BJ (cell line): Measurements from ENCODE around the gene OR2M2. TPM values are rescaled to one million over a fixed set of nuclear protein-coding genes. Genes with fewer than 3 reads are reported as not detected.

Source experiments
- CTCF ChIA-PET: fragments of 350-600 bp; formaldehyde crosslinking; extraction: SDS; loops from one replicate; lab custom pipeline; 2021; ENCODE audit warnings: antibody characterized with exemption, inconsistent platforms; lab: Yijun Ruan, JAX
- POLR2A ChIA-PET: fragments of 300-600 bp; sonication (Branson Sonifier 250); formaldehyde crosslinking; extraction: SDS; loops from one replicate; lab custom pipeline; 2021; ENCODE audit warnings: antibody characterized with exemption; lab: Charles Lee
- DNase-seq: peaks from one replicate; pipeline ENCODE4 v3.0.0-alpha.2; 2011; ENCODE audit warnings: low read depth
- H3K27me3 ChIP-seq: 2 replicates; pipeline ENCODE4 v1.6.0; 2011; ENCODE audit warnings: low read length; ENCODE audit not compliant: control insufficient read depth, insufficient read depth
- H3K36me3 ChIP-seq: 2 replicates; pipeline ENCODE4 v1.5.1; 2011; ENCODE audit warnings: low read length; ENCODE audit not compliant: control insufficient read depth, insufficient read depth
- H3K4me3 ChIP-seq: 2 replicates; pipeline ENCODE4 v1.5.1; 2011; ENCODE audit warnings: low read depth, mild to moderate bottlenecking, control low read depth, low read length
- CTCF ChIP-seq: IDR thresholded peaks from 2 replicates; pipeline ENCODE4 v1.5.1; 2011; ENCODE audit warnings: low read depth, mild to moderate bottlenecking, control low read depth, inconsistent platforms, low read length, moderate library complexity; ENCODE audit not compliant: insufficient read depth
- polyA plus RNA-seq: library from polyadenylated mRNA; depleted of rRNA; stranded (reverse); fragments of >200 nt; gene quantifications from 2 replicates; pipeline ENCODE4 v1.2.3, GENCODE V29; 2011

Gene OR2M2
- polyA plus RNA-seq, 1 experiment, result not detected

DNA sequence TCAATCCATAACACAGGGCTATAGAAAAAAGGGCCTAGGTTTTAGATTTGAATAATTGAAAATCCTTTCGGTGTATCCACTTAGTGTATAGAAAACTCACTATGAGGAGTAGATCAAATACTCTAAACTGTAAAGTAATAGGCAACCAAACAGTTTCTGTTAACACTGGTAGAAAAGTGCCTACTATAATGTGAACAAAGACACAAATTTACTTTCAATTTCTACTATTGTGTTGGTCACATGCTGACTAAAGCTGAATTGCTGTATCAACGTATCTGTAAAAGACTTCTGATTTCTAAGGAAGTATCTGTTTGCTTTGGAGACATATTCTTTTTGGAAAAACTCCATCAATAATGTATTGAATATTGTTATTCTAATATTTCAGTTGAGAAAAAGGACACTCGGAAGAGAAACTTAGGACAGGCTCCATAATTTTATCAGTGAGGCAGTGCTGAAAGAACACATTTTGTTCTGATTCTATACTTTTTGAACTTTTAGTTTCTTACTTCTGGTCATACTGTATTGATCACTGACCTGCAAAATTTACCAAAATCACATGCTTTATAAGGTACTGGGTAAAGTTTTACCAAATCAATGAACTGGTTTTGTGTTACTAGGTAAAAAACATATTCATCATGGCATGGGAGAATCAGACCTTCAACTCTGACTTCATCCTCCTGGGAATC lies 30.0 kb upstream of the OR2M2 start, which contains the start of gene OR2M5:
Gene OR2M5, plus strand, starts transcription at position 636 of the 686 bp plus-strand sequence. Its CDS starts 0 bp downstream, at position 636.
- ChIA-PET CTCF (no interaction called here), POLR2A (no interaction called here)
- Histone ChIP-seq H3K36me3 (no peaks in the 10 kb centered on the region), H3K4me3 (no peak within 1 kb of the TSS), H3K27me3 (no peaks in the 10 kb centered on the region)
- no peak for TF ChIP-seq CTCF
- no peak for DNase-seq

DNA sequence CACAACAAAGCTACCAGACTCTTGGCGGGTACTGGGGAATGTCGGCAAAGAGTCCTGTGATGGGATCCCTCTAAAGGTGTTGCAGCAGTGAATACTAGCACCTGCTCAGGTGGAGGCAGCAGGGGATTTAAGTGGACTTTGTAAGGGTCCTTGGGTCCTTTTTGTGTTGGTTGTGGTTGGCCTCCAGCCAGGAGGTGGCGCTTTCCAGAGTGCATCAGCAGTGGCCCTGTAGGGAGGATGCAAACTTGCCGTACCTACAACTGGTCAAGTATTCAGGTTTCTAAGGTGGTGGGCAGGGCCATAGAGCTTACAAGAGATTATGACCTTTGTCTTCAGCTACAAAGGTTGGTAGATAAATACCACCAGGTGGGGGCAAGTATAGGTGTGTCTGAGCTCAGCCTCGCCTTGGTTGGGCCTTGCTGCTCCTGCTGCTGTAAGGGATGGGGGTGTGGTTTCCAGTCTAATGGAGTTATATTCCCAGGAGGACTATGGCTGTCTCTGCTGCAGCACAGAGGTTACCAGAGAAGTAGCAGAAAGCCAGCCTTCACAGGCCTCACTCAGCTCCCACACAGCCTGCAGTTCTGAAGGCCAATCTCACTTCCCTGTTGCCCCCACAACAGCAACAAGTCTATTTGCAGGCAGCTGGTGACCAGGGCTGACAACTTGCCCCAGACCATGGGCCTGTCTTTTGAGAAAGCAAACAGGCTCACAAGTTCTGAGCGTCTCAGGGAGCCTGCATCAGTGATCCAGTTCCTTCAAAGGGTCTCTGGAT lies 22.4 kb upstream of the OR2M2 start:
- no peak overlapping the region for H3K4me3 ChIP-seq
- no peaks in the 10 kb centered on the region for H3K36me3 ChIP-seq
- no peak for DNase-seq
- CTCF ChIA-PET, result no interaction called here
- TF ChIP-seq CTCF, result no peak
- POLR2A ChIA-PET, result no interaction called here
- no peaks in the 10 kb centered on the region for H3K27me3 ChIP-seq

DNA sequence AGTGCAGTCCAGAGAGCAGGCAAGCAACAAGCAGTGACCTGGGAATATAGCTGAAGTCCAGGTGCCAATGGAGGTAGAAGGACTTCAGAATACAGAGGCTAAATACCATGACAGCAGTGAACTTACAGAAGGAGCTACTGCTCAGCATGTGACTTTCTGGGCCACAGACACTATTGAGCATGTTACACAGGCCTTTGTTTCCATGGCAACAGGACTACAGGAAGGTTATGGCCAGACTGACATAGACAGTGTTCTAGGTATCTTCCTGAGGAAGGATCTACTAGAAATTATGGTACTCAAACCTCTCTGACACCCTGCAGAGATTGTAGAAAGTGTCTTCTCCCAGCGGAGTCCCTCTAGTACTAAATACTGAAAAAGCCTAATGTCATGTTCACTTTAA lies 18.7 kb upstream of the OR2M2 start:
- no peak for DNase-seq
- H3K4me3 ChIP-seq, result no peak overlapping the region
- ChIA-PET CTCF (no interaction called here), POLR2A (no interaction called here)
- TF ChIP-seq CTCF, result no peak
- no peaks in the 10 kb centered on the region for H3K36me3 ChIP-seq
- H3K27me3 ChIP-seq, result no peaks in the 10 kb centered on the region

DNA sequence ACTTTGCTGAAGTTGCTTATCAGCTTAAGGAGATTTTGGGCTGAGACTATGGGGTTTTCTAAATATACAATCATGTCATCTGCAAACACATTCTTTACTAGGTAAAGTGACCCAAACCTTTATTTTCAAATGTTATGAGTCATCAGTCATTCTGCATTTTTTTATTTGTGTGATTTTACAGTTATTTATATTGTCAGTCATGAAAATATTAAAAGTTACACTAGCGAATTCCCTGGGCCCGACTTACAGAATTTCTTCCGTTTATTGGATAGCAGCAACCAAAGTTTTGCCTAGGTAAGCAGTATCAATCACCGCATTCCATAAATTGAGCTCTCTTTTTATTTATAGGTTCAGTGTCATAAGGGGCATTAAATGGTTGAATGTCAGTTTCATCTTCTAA lies 15.9 kb upstream of the OR2M2 start:
- no peaks in the 10 kb centered on the region for H3K27me3 ChIP-seq
- no peak for TF ChIP-seq CTCF
- CTCF ChIA-PET, result no interaction called here
- no peak for DNase-seq
- no peaks in the 10 kb centered on the region for H3K36me3 ChIP-seq
- H3K4me3 ChIP-seq, result no peak overlapping the region
- POLR2A ChIA-PET, result no interaction called here

DNA sequence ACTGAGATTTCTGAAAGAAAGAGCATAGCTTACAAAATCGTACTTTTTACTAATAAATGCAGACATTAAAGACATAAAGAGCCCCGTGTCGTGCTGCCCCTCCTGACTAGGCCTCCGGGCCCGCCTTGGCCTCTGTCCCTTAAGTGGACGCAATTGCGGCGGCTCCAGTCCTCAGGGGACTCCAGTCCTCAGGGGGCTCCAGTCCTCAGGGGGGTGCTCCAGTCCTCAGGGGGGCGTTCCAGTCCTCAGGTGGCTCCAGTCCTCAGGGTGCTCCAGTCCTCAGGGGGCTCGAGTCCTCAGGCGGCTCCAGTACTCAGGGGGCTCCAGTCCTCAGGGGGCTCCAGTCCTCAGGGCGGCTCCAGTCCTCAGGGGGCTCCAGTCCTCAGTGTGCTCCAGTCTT lies 10.6 kb upstream of the OR2M2 start:
- CTCF ChIA-PET, result no interaction called here
- no peaks in the 10 kb centered on the region for H3K36me3 ChIP-seq
- POLR2A ChIA-PET, result no interaction called here
- H3K27me3 ChIP-seq, result no peaks in the 10 kb centered on the region
- TF ChIP-seq CTCF, result no peak
- DNase-seq, result no peak
- no peak overlapping the region for H3K4me3 ChIP-seq
